HK-2 (cell line): ENCODE results near the gene FRG2.
A peak's percentile ranks its signal among the peaks of the same experiment; 100 is the strongest.
"Not testable (repeated sequence)": the region's sequence is repeated elsewhere in the genome, so short reads cannot be mapped to it uniquely, and the experiment has no call there.

ENCODE experiments used
- DNase-seq: peaks from one replicate; pipeline ENCODE4 v3.0.0-alpha.2; 2018; ENCODE audit not compliant: unreplicated experiment

FRG2 gene

GRCh38 chr4:190027156-190027555 is at the start of gene FRG2:
Gene FRG2, minus strand, starts transcription at chr4:190027256. Its CDS starts 52 bp downstream, at chr4:190027204.
- not testable (repeated sequence) for DNase-seq

- DNase-seq = not testable (repeated sequence)
Observed at GRCh38 chr4:190068351-190068750, 41.3 kb upstream of the FRG2 start.

- not testable (repeated sequence) for DNase-seq
Observed at GRCh38 chr4:190064805-190065204, 37.7 kb upstream of the FRG2 start.

- not testable (repeated sequence) for DNase-seq
Observed at GRCh38 chr4:190064342-190064741, 37.3 kb upstream of the FRG2 start, which contains the start of gene DBET. Gene DBET, plus strand, starts transcription at chr4:190064502.

- not testable (repeated sequence) for DNase-seq
Observed at GRCh38 chr4:190058997-190059396, 31.9 kb upstream of the FRG2 start.

- not testable (repeated sequence) for DNase-seq
Observed at GRCh38 chr4:190049378-190050239, 22.6 kb upstream of the FRG2 start.

- DNase-seq = not testable (repeated sequence)
Observed at GRCh38 chr4:190047627-190048026, 20.6 kb upstream of the FRG2 start.

GRCh38 chr4:190040873-190041272 is 13.8 kb upstream of the FRG2 start:
- DNase-seq = not testable (repeated sequence)

- DNase-seq = not testable (repeated sequence)
Observed at GRCh38 chr4:190037704-190038388, 10.8 kb upstream of the FRG2 start.

- not testable (repeated sequence) for DNase-seq
Observed at GRCh38 chr4:190031264-190031663, 4.2 kb upstream of the FRG2 start.

- DNase-seq = peak; percentile 48
Observed at GRCh38 chr4:190022614-190023281, 4.3 kb downstream of the FRG2 start.

- not testable (repeated sequence) for DNase-seq
Observed at GRCh38 chr4:190021973-190022372, 5.1 kb downstream of the FRG2 start.

- peak; percentile 95 for DNase-seq
Observed at GRCh38 chr4:190020790-190021717, 6.0 kb downstream of the FRG2 start.

- peak; percentile 34 for DNase-seq
Observed at GRCh38 chr4:190019859-190020463, 7.1 kb downstream of the FRG2 start.

- peak; percentile 85 for DNase-seq
Observed at GRCh38 chr4:190019023-190019858, 7.8 kb downstream of the FRG2 start.

- DNase-seq = peak; percentile 44
Observed at GRCh38 chr4:190018201-190018920, 8.7 kb downstream of the FRG2 start.

GRCh38 chr4:190017357-190018200 is 9.5 kb downstream of the FRG2 start:
- peak; percentile 69 for DNase-seq
